A673 (cell line): ENCODE data around the gene PDXDC1.
"Not testable (repeated sequence)": the region's sequence is repeated elsewhere in the genome, so short reads cannot be mapped to it uniquely, and the experiment has no call there.

ENCODE experiments used
- CTCF ChIP-seq: fragments of 300-800, 200-600 bp; sonication (generic); conservative IDR thresholded peaks from 2 replicates; pipeline ENCODE4 v1.5.1; 2017; ENCODE audit warnings: low read depth, mild to moderate bottlenecking, antibody characterized with exemption, low read length, moderate library complexity, mixed read lengths
- EZH2 ChIP-seq: fragments of 200-600 bp; sonication (generic); IDR thresholded peaks from 2 replicates; pipeline ENCODE4 v1.6.1; 2017; ENCODE audit warnings: borderline replicate concordance, low read depth, mild to moderate bottlenecking, mixed read lengths, antibody characterized with exemption, low read length; ENCODE audit not compliant: poor library complexity, severe bottlenecking

GRCh38 chr16:15132719-15133428 is 158.0 kb downstream of the PDXDC1 start:
- TF ChIP-seq CTCF, EZH2: not testable (repeated sequence)
